ENCODE measurements around the gene CD300A.

Gene CD300A

DNA sequence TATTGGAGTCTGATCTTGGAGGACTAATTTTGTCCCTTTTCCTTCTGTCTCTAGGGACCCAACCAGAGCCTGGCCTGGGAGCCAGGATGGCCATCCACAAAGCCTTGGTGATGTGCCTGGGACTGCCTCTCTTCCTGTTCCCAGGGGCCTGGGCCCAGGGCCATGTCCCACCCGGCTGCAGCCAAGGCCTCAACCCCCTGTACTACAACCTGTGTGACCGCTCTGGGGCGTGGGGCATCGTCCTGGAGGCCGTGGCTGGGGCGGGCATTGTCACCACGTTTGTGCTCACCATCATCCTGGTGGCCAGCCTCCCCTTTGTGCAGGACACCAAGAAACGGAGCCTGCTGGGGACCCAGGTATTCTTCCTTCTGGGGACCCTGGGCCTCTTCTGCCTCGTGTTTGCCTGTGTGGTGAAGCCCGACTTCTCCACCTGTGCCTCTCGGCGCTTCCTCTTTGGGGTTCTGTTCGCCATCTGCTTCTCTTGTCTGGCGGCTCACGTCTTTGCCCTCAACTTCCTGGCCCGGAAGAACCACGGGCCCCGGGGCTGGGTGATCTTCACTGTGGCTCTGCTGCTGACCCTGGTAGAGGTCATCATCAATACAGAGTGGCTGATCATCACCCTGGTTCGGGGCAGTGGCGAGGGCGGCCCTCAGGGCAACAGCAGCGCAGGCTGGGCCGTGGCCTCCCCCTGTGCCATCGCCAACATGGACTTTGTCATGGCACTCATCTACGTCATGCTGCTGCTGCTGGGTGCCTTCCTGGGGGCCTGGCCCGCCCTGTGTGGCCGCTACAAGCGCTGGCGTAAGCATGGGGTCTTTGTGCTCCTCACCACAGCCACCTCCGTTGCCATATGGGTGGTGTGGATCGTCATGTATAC lies 26.5 kb upstream of the CD300A start:
- no peak for DNase-seq (ENCODE audit: low spot score)

DNA sequence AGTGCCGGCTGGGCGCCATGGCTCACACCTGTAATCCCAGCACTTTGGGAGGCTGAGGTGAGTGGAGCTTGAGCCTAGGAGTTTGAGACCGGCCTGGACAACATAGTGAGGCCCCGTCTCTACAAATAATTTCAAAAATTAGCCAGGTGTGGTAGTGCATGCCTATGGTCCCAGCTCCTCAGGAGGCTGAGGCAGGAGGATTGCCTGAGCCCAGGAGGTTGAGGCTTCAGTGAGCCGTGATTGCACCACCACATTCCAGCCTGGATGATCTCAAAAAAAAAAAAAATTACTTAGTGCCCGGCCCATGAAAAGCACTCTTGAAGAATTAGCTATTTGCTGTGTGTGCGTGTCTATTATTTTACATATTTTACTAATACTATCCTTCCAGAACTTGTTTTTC lies 24.9 kb upstream of the CD300A start:
- no peak for DNase-seq (ENCODE audit: low spot score)

DNA sequence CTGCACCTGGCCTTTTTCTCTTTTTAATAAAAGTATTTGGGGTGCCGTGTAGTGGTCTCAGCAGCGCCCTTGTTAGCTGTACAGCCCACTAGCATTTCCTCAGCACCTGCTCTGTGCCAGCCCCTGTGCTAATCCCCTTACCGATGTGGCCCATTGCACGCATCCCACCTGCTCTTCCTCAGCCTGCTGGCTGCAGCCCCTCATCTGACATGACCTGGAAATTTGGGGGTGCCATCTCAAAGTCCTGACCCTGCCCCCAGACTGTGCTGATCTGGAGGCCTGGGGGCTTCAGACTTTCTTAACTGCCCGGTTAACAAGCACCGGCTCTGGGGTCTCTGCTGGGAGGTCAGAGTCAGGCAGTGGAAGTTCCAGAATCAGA lies 24.2 kb upstream of the CD300A start:
- DNase-seq (ENCODE audit: low spot score): no peak

DNA sequence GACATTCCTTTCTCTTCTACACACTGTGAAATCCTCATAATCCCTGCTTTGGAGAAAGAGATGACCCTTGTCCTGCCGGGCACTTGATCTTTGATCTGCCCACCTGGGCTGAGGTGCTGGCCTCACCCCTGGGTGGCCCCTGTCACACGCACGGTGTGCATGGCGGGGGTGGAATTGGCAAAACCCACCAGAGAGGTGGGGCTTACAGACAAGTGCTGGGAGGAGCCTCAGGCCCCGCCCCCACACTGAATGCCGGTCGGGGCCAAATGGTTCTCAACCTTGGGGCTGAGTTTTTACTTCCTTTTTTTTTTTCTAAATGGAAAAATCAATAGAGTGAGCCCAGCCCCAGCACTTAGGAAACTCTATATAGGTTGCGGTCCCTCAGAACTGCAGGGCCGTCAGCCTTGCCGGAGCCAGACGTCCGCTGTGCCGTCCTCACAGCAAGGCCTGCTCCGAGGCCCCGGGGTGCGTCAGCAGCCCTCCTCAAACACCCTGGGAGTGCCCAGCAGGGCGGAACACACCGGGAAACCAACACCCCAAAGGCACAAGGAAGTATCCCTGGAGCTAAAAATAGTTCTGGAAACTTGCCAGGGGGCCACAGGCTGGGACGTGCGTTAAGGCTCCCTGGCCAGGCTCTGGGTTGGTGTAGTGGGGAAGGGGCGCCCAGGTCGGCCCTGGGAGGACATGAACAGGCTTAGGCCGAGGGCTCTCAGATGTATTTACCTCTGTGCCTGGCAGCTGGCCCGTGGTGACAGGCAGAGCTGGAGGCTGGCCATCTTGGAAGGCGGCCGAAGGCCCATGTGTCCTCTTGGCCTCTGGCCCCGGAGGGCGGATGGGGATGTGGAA lies 23.5 kb upstream of the CD300A start:
- peak; percentile 86 for DNase-seq (ENCODE audit: low spot score)

DNA sequence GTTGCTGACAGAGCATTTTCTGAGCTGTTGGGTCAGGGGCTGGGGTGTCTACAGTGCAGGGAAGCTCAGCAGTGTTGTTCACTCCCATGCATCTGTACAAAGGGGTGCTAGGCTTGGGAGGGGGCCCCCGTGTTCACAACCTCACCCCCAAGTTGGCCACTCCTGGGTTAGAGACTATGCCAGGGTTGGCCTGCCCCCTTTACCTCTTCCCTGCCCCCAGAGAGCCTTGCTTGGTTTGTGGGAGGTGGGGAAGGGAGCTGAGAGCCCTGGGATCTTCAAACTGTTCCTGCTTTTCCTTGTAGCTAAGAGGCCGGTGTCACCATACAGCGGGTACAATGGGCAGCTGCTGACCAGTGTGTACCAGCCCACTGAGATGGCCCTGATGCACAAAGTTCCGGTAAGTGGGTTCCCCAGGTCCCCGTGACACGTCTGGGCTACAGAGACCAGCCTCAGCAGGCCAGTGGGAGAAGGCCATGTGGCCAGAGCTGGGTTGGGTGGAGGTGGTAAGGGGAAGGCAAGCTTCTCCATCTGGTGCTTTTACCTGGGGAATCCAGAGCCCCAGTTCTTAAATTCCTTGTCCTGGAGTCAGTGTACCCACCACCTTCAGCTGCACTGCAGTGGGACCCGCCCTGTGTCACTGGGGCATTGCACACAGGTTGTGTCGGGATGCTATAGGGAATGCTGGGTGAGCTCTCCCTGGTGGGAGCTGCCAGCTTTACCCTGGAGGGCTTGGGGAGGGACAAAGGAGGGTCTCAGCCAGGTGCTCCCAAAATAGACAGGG lies 22.7 kb upstream of the CD300A start:
- DNase-seq (ENCODE audit: low spot score): no peak

DNA sequence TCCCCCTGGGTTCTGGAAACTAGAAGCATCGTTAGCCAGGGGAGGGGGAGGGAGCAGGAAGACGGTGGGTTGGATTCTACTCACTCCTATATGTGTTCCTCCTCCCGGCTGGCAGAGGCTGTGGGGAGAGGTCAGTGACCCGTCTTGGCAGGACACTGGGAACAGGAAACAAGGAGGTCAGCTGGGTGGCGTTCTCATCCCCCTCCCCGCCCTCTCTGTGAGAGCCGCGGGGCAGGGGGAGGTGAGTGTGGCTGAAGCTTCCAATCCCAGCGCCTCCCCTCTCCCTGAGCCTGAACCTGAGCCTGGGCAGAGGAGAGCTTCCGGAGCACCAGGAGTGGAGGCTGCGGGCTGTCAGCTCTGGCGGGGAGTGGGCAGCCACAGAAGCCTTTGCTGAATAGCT lies 22.0 kb upstream of the CD300A start:
- DNase-seq (ENCODE audit: low spot score): no peak

DNA sequence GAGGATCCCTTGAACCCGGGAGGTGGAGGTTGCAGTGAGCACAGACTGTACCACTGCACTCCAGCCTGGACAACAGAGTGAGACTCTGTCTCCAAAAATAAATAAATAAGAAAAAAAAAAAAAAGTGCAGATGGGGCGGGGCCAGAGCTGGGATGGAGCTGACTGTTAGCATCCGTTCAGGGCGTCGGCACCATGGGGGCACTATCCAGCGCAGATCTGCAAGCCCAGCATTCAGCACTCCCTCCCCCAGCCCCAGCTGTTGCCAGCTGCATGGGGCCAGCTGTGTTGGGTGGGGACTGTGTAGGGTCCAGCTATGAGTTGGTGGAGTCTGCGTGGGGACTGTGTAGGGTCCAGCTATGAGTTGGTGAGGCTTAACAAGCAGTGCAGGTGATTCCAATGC lies 21.3 kb upstream of the CD300A start:
- no peak for DNase-seq (ENCODE audit: low spot score)

DNA sequence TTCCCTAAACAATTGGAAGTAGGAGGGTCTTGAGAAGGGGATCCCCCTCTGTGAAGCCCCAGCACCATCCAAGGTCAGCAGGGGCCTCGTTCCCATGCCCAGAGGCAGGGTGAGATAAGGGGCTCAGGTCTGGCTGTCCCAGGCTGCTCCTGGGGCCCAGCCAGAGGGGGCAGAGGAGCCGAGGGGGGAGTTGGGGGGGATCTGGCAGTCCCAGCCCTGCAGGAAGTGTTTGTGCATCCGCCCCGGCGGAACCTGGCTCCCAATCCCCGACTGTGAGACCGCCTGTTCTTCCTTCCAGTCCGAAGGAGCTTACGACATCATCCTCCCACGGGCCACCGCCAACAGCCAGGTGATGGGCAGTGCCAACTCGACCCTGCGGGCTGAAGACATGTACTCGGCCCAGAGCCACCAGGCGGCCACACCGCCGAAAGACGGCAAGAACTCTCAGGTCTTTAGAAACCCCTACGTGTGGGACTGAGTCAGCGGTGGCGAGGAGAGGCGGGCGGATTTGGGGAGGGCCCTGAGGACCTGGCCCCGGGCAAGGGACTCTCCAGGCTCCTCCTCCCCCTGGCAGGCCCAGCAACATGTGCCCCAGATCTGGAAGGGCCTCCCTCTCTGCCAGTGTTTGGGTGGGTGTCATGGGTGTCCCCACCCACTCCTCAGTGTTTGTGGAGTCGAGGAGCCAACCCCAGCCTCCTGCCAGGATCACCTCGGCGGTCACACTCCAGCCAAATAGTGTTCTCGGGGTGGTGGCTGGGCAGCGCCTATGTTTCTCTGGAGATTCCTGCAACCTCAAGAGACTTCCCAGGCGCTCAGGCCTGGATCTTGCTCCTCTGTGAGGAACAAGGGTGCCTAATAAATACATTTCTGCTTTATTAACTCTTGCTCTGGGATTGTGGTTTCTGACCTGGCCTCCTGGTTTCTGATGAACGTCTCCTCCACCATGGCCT lies 19.6 kb upstream of the CD300A start:
- no peak for DNase-seq (ENCODE audit: low spot score)

DNA sequence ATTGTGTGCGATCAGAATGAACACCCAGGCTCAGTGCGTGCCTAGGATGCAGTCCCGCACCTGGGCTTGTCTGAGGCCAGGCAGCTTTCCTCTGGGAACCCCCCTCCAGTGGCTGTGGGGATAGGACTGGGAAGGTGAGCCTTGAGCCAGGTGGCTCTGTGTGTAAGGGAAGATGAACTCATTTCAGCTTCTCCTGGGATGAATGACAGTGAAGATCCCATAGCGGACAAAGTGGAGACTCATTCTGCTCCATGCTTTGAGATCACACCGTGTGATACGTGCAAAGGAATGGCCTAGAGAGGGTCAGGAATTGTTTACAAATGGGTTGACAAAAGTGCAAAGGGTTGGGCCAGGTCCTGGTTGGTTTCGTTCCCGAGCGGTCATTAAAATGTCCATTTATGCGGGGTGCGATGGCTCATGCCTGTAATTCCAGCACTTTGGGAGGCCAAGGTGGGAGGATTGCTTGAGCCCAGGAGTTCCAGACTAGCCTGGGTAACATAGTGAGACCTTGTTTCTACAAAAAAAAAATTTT lies 18.7 kb upstream of the CD300A start:
- no peak for DNase-seq (ENCODE audit: low spot score)

DNA sequence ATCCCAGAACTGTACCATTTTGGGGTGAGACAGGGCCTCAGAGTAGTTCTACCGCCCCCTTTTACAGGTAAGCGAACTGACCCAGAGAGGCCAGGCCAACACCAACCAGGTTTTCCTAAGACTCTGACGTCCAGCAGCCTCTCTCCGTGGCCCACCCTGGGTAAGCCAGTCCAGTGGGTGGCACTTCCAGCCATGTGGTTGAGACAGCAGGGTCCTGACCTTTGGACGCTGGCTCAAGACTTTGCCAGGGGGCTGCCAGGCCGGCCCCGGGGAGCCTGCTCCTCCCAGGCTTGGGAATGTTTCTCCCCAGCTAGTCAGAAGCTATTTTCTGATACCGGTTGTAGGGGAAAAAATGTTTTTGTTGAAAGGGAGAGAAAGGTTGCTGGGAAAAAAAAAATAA lies 17.7 kb upstream of the CD300A start:
- DNase-seq (ENCODE audit: low spot score): no peak

DNA sequence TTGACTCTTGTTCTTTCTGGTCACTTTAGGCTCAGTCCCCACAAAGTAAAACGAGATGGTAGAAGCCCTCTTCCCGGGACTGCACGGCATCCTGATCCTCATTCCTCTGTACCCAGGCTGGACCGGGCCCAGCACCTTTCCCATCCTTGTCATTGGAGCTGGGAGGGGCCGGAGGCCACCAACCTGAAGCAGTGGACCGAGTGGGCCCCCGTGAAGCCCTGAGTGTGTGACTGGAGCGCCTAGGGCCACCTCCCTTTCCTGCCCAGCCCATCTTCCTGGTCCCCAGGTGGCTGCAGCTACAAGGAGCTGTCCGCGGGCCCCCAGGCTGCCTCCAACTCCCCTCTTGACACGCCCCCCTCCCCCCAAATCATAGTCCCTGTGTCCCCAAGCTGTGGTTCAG lies 17.1 kb upstream of the CD300A start:
- no peak for DNase-seq (ENCODE audit: low spot score)

DNA sequence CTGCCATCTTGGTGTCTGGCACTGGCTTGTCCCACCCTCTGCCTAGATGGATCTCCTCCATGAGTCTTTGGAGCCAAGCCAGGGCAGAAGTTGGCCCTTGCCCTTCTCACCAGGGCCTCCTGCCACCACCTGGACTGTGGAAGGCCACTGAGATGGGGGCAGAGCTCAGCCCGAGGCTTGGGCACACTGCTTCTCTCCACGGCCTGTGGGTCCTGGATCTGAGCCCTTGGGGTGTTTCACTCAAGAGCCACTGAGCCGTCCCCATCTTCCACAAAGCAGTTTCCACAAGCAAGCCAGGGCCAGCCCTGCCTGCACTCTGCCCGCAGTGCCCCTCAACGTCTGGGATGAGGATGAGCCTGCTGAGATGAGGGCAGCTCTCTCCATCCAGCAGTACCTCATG lies 16.7 kb upstream of the CD300A start:
- DNase-seq (ENCODE audit: low spot score): no peak

DNA sequence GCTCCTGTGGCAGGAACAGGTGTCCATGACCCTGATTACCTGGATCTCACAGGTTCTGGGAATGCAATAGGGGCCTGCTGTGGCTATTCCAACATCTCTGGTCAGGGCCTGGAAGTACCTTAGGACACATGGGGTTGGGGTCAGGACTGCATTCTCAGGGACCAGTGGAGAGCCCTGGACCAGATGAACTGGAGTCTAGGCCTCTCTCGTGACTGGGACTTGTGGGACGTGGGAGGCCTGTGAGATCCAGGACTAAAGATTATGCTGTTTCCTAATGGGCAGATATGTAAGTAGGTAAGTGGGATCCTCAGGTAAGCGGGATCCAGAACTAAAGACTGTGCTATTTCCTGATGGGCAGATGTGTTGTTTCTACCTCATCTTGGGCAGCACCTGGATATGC lies 16.2 kb upstream of the CD300A start:
- DNase-seq (ENCODE audit: low spot score): no peak

DNA sequence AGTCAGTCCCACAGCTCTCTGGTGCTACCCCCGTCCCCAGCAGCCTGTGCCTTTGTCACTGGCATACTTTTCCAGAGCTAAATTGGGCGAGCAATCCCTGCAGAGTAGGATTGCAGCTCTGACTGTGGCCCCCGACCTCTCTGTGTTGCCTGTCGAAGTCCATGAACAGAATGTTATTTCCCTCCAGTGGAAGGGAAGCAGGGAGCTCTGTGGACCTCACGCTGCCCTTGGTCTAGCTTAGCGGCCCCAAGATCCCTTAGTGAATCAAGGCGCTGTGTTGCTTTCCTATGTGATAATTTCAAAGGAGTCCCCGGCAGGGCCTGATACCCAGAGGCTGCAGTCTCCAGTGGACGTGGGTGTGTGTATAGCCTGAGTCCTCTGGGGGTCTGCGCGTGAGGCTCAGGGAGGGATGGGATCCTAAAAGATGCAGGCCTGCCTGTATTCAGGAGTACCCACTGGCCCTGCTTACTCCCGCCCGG lies 15.5 kb upstream of the CD300A start:
- no peak for DNase-seq (ENCODE audit: low spot score)

DNA sequence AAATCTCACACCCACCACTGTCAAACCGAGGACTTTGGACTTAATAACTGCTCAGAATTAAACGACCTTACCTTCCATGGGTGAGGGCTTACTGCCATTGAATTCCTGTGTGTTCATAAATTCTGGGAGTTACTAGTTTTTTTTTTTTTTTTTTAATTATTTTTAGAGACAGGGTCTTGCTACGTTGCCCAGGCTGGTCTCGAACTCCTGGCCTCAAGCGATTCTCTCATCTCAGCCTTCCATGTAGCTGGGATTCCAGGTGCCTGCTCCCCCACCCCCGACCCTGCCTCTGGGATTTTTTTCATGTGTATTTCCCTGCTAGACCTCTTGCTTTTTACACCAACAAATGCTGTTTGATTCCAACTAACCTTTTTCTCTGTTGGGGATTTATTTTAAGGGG lies 14.9 kb upstream of the CD300A start:
- DNase-seq (ENCODE audit: low spot score): no peak

DNA sequence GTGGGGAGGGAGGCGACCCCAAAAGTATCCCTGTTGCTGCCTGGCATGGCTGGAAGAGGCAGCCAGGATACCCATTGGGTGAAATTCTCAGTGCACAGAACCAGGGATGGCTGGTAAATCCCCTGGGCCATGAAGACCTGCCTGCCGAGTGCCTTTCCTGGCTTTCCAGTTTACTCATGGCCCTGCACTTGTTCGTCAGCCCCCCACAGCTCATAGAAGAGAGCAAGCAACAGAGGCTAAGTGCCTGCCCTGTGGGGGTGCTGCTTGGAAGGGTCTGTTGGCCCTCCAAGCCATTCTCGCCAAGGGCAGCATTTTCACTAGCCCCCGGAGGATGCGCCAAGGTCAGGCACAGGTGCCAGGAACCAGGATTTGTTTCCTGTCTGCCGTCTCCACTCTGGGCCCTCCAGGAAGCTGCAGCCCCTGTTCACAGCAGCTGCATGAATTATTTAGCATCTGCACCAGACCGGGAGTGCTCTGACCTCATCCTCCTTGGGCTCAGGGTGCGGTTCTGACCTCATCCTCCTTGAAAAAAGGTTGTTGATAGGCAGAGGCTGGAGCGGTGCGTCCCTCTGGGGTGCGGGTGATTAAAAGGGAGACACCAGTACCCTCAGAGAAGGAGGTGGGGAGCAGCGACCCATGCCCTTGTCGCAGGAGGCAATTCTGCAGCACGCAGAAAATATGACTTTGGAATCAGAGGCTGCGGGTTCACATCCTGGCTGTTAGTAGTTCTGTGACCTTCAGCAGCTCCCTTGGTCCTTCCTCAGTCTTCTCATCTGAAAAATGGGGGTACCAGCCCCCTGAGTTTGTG lies 14.2 kb upstream of the CD300A start:
- no peak for DNase-seq (ENCODE audit: low spot score)

DNA sequence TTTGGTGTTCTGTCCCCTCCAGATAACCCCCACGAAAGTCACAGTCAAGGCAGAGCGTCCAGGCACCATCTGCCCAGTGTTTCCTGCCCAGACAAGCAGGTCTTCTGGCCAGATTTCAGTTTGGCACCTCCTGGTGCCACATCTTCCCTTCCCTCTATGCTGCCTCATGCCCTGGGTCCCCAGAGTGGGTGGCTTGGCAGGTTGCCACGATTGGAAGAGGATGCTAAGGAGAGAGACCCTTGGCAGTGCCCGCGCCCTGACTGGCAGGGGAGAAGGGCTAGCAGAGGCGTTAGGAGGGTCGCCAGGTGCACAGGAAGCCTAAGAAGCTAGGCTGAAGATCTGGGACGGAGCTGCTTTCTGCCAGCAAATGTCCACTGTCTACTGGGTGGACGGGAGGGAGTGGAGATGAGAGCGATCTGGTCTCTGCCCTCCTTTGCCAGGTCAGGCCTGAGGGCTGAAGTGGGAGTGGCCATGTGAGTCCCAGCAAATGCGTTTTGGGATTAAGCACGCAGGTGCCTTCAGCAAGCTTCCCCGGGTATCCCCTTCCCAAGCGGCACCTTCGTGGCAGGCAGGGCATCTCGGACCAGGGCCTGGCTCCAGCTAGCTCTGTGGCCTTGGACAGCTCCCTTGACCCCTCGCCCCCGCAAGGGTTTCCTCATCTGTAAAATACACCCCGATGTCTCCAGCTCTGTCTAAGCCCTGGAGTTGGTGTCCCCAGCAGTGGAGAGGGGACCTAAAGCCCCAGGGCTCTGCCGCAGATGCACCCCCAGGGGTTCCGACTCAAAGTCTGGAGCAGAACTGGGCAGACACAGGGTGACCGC lies 13.4 kb upstream of the CD300A start:
- no peak for DNase-seq (ENCODE audit: low spot score)

DNA sequence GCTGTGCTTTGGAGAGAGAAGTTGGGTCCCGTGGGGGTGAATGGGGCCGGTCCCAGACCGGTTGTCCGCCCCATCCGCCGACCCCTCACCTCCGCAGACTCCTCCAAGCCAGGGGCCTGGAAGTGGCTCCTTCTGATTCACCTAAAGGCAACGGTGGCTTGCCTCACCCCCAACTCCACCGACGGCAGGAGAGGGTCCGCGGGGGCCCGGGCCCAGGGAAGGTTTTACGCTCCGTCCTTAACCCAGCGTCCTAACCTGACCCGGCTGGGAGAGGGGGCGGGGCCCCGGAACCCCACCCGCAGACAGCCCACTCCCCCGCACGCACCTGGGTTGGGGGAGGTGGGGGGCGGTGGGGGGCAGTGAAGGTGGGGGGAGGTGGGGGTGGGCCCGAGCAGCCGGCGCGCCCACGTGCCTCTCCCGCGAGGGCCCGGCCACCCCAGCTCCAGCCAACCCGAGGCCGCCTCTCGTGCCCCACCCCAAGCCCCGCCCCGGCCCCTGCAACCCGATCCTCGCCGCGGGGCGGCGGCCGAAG lies 12.7 kb upstream of the CD300A start:
- DNase-seq (ENCODE audit: low spot score): no peak

All from pons (tissue), 1 donor.